Tibial nerve (tissue), 4 donors: ENCODE data around the gene GLYATL3. TPM values are rescaled to one million over a fixed set of nuclear protein-coding genes. Genes with fewer than 3 reads are reported as not detected.

Experiments
- DNase-seq, 2 donors: peaks; one replicate each; pipeline ENCODE4 v3.0.0-alpha.2; 2019; ENCODE audit warnings: low spot score in 2 of 2
- H3K27ac ChIP-seq, 4 donors: fragments of 200-600 bp; sonication (generic) in 3 of 4; one replicate each; pipeline ENCODE4 v1.5.1; 2017 to 2019; ENCODE audit warnings: mild to moderate bottlenecking in 1 of 4
- H3K27me3 ChIP-seq, 2 donors: fragments of 200-600 bp; sonication (generic) in 1 of 2; one replicate each; pipeline versions ENCODE4 v1.5.1 to v1.6.0; 2017 to 2019
- H3K36me3 ChIP-seq, 3 donors: fragments of 200-600 bp; sonication (generic); one replicate each; pipeline ENCODE4 v1.5.1; 2018 to 2019
- H3K4me1 ChIP-seq, 4 donors: fragments of 200-600 bp; sonication (generic) in 3 of 4; one replicate each; pipeline ENCODE4 v1.5.1; 2017 to 2019
- H3K4me3 ChIP-seq, 4 donors: fragments of 200-600 bp; sonication (generic) in 3 of 4; one replicate each; pipeline ENCODE4 v1.5.1; 2017 to 2019; ENCODE audit warnings: mild to moderate bottlenecking in 1 of 4, moderate library complexity in 1 of 4
- H3K9me3 ChIP-seq, 4 donors: fragments of 200-600 bp; sonication (generic) in 3 of 4; one replicate each; pipeline ENCODE4 v1.5.1; 2017 to 2019
- CTCF ChIP-seq, 5 experiments: fragments of 200-600 bp in 3 of 5; fragments of 450-650 bp in 2 of 5; sonication (generic) in 3 of 5; IDR thresholded peaks; one replicate each; pipeline ENCODE4 v1.5.1; 2016 to 2019; ENCODE audit warnings: antibody characterized with exemption in 5 of 5, mild to moderate bottlenecking in 3 of 5, moderate library complexity in 2 of 5
- EP300 ChIP-seq, 2 donors: sonication (generic); formaldehyde crosslinking; IDR thresholded peaks; one replicate each; pipeline ENCODE4 v1.6.1; 2017; ENCODE audit warnings: antibody characterized with exemption in 2 of 2, mild to moderate bottlenecking in 1 of 2
- POLR2A ChIP-seq, 2 donors: fragments of 450-650 bp; IDR thresholded peaks; one replicate each; pipeline ENCODE4 v1.6.1; 2017; ENCODE audit warnings: antibody characterized with exemption in 2 of 2, mild to moderate bottlenecking in 2 of 2, moderate library complexity in 2 of 2
- WGBS, 2 donors: methylation state at CpG; one replicate each; pipeline ENCODE4 v1.1.5; 2018; 5-methylcytosine and 5-hydroxymethylcytosine counted together
- total RNA-seq, 4 donors: library from RNA; depleted of rRNA; stranded (reverse); fragments of >200 nt; gene quantifications; one replicate each; pipeline ENCODE4 v1.1.0, GENCODE V29; 2016

GLYATL3 gene
- total RNA-seq, 4 donors from 2014 or later = not detected

- no peak for DNase-seq
- H3K36me3 ChIP-seq = no peaks in the 10 kb centered on the region
- TF ChIP-seq EP300 (IDR thresholded peaks at IDR 0.05) (no peak), CTCF (IDR thresholded peaks at IDR 0.05) (no peak), POLR2A (IDR thresholded peaks at IDR 0.05) (no peak)
- H3K4me3 ChIP-seq = no peak overlapping the region
- H3K9me3 ChIP-seq = no peaks in the 10 kb centered on the region
- WGBS, 2 donors = 84 to 88% methylated on average over 1 of the region's 1 CpG
- no peak overlapping the region for H3K27ac ChIP-seq
- H3K27me3 ChIP-seq = no peaks in the 10 kb centered on the region
- H3K4me1 ChIP-seq = no peaks in the 10 kb centered on the region
Observed at GRCh38 chr6:49576618-49577017, 76.9 kb downstream of the GLYATL3 start.

Other genes with a start within 250 kb of the GLYATL3 start
- 10 to 100 TPM in 3 of 4 donors, 1 to 10 TPM in 1; 9.0 to 21.3 (median 19.4) TPM for gene MMUT, start 36.7 kb upstream of the GLYATL3 start, total RNA-seq
- gene CENPQ, start 36.6 kb upstream of the GLYATL3 start, total RNA-seq = 1 to 10 TPM; 2.4 to 7.1 (median 4.9) TPM
- 1 to 10 TPM in 3 of 4 donors, under 1 TPM in 1; 0.90 to 5.9 (median 4.5) TPM for gene C6orf141, start 50.7 kb downstream of the GLYATL3 start, total RNA-seq
- gene RHAG, start 136.9 kb downstream of the GLYATL3 start, total RNA-seq = 1 to 10 TPM in 3 of 4 donors, under 1 TPM in 1; 0.59 to 2.7 (median 2.1) TPM
- not detected for gene CRISP2, start 213.6 kb downstream of the GLYATL3 start, total RNA-seq
- not detected for gene CRISP3, start 244.5 kb downstream of the GLYATL3 start, total RNA-seq